ENCODE data around the gene ROBO2. TPM values are rescaled to one million over a fixed set of nuclear protein-coding genes. Genes with fewer than 3 reads are reported as not detected.

Gene ROBO2
- polyA plus RNA-seq, 1 of the 3 experiments (the other 2 are of a cell fraction) = not detected

GRCh38 chr3:77324105-77324504, 284.2 kb downstream of the ROBO2 start:
- no peaks in the 10 kb centered on the region for H3K27me3 ChIP-seq (ENCODE audit: insufficient read depth)
- CTCF ChIA-PET = interaction anchor here (0.6 to 1.9 kb wide), 2 partner anchors 908 to 1321 kb away, joined by 3 to 6 read pairs; no protein-coding TSS in a partner anchor
- no peak for TF ChIP-seq ELF1 (IDR thresholded peaks at IDR 0.05)
- TF ChIP-seq JUND (IDR thresholded peaks at IDR 0.05) = no peak
- no peak for TF ChIP-seq SMC3 (IDR thresholded peaks at IDR 0.05; ENCODE audit: low read depth, low read length)
- TF ChIP-seq FOXM1 (IDR thresholded peaks at IDR 0.05; ENCODE audit: low read depth) = no peak
- TF ChIP-seq, protein P1, sequence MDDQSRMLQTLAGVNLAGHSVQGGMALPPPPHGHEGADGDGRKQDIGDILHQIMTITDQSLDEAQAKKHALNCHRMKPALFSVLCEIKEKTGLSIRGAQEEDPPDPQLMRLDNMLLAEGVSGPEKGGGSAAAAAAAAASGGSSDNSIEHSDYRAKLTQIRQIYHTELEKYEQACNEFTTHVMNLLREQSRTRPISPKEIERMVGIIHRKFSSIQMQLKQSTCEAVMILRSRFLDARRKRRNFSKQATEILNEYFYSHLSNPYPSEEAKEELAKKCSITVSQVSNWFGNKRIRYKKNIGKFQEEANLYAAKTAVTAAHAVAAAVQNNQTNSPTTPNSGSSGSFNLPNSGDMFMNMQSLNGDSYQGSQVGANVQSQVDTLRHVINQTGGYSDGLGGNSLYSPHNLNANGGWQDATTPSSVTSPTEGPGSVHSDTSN (IDR thresholded peaks at IDR 0.05) = no peak
- TF ChIP-seq CHD2 (IDR thresholded peaks at IDR 0.05; ENCODE audit: low read length, partially characterized antibody) = no peak
- TF ChIP-seq FOSL2 (IDR thresholded peaks at IDR 0.05; ENCODE audit: borderline replicate concordance, low read depth) = no peak
- TF ChIP-seq, protein P2, sequence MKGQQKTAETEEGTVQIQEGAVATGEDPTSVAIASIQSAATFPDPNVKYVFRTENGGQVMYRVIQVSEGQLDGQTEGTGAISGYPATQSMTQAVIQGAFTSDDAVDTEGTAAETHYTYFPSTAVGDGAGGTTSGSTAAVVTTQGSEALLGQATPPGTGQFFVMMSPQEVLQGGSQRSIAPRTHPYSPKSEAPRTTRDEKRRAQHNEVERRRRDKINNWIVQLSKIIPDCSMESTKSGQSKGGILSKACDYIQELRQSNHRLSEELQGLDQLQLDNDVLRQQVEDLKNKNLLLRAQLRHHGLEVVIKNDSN (IDR thresholded peaks at IDR 0.05; ENCODE audit: borderline replicate concordance, low read depth) = no peak
- TF ChIP-seq, protein P3, sequence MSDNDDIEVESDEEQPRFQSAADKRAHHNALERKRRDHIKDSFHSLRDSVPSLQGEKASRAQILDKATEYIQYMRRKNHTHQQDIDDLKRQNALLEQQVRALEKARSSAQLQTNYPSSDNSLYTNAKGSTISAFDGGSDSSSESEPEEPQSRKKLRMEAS (IDR thresholded peaks at IDR 0.05; ENCODE audit: low read depth) = no peak
- no peak for TF ChIP-seq YY1 (IDR thresholded peaks at IDR 0.05; ENCODE audit: low read depth)
- TF ChIP-seq GATA2 (CRISPR knock-in tag; IDR thresholded peaks at IDR 0.05) = no peak
- no peak for TF ChIP-seq EZH2phosphoT487 (IDR thresholded peaks at IDR 0.05; ENCODE audit: borderline replicate concordance, low read depth)
- TF ChIP-seq USF2 (IDR thresholded peaks at IDR 0.05; ENCODE audit: borderline replicate concordance, low read depth, low read length) = no peak
- no peak for TF ChIP-seq MXI1 (IDR thresholded peaks at IDR 0.05; ENCODE audit: low read depth, low read length)
- TF ChIP-seq REST (IDR thresholded peaks at IDR 0.05; ENCODE audit: low read depth, low read length) = no peak
- no peak for TF ChIP-seq FOXJ3 (CRISPR knock-in tag; IDR thresholded peaks at IDR 0.05)
- no peak for TF ChIP-seq RAD21 (IDR thresholded peaks at IDR 0.05; ENCODE audit: low read length)
- TF ChIP-seq TCF12 (IDR thresholded peaks at IDR 0.05) = no peak
- no peak for TF ChIP-seq CTCF (IDR thresholded peaks at IDR 0.05)
- no peak for TF ChIP-seq ZBTB33 (IDR thresholded peaks at IDR 0.05; ENCODE audit: borderline replicate concordance, low read depth)
- no peaks in the 10 kb centered on the region for H3K79me2 ChIP-seq (ENCODE audit: insufficient read depth)
- H2AFZ ChIP-seq (ENCODE audit: low read depth) = no peak overlapping the region
- WGBS (ENCODE audit: low lambda C conversion rate) = 81% methylated on average over 3 of the region's 3 CpGs
- H3K9me2 ChIP-seq = no peaks in the 10 kb centered on the region
- no peaks in the 10 kb centered on the region for H3K4me1 ChIP-seq (ENCODE audit: control insufficient read depth in 1 of 2, insufficient read depth in 2 of 2, low read depth in 1 of 2, low read length in 1 of 2)
- no peaks in the 10 kb centered on the region for H3F3A ChIP-seq (replicated peaks; ENCODE audit: insufficient read depth)
- H3K27ac ChIP-seq (ENCODE audit: low read depth in 2 of 2, low read length in 1 of 2) = no peak overlapping the region
- no peak overlapping the region for H3K4me2 ChIP-seq
- no peak overlapping the region for H3K9ac ChIP-seq
- H3K9me3 ChIP-seq = no peaks in the 10 kb centered on the region
- no peak overlapping the region for H3K4me3 ChIP-seq (ENCODE audit: low read depth in 2 of 2, low read length in 1 of 2)
- no peaks in the 10 kb centered on the region for H3K36me3 ChIP-seq (replicated peaks in 1 of 2; ENCODE audit: control insufficient read depth in 1 of 2, insufficient read depth in 2 of 2, low read length in 1 of 2)
- POLR2A ChIA-PET = no interaction called here
- no peak for DNase-seq
- H4K20me1 ChIP-seq (ENCODE audit: insufficient read depth) = no peaks in the 10 kb centered on the region

Data from SK-N-SH (cell line).